ENCODE results near the gene CNGB1. TPM values are rescaled to one million over a fixed set of nuclear protein-coding genes. Genes with fewer than 3 reads are reported as not detected.

The CNGB1 gene
- total RNA-seq, 2 experiments from 2014 or later: not detected

DNA sequence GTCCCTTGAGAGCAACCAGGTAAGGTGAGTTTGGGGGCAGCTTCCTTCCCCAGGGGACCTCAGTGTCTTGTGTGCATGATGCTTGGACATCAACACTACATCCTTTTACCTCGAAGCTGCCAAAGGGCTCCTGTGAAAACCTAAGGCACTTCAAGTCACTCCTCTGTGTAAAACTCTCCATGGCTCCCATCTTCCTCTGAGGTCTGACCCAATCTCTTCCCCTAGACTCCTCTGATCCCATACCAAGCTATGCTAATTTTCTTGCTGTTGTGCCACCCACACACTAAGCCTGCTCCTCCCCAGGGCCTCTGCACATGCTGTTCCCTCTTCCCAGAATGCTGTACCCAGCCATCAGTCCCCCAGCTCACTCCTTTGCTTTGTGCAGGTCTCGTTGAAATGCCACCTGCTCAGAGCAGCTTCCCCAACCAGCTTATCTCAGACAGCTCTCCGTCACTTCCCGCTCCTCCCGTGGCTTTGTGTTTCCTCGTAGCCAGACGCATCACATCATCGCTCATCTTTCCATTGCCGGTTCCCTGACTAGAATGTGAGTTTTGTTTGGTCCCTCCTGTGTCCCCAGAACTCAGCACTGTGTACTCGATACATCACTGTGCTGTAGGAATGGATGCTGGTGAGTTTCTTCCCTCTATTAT lies 78.4 kb downstream of the CNGB1 start:
- no peak overlapping the region for H3K4me3 ChIP-seq (ENCODE audit: low read depth, low read length, poor library complexity, severe bottlenecking)
- no TSS peak for BruUV-seq (replicated peaks)
- no peaks in the 10 kb centered on the region for H3K9me2 ChIP-seq (ENCODE audit: insufficient read depth, low read length)
- intact Hi-C loops (cut with micrococcal nuclease; ENCODE audit: unreplicated experiment): loop anchor here (10.0 kb wide), 1 partner anchor 412 kb away; no protein-coding TSS in a partner anchor
- CTCF ChIA-PET (ENCODE audit: unreplicated experiment): no interaction called here
- no peak for TF ChIP-seq EZH2phosphoT487 (IDR thresholded peaks at IDR 0.05; ENCODE audit: borderline replicate concordance, low read depth, low read length)
- TF ChIP-seq, protein P1, sequence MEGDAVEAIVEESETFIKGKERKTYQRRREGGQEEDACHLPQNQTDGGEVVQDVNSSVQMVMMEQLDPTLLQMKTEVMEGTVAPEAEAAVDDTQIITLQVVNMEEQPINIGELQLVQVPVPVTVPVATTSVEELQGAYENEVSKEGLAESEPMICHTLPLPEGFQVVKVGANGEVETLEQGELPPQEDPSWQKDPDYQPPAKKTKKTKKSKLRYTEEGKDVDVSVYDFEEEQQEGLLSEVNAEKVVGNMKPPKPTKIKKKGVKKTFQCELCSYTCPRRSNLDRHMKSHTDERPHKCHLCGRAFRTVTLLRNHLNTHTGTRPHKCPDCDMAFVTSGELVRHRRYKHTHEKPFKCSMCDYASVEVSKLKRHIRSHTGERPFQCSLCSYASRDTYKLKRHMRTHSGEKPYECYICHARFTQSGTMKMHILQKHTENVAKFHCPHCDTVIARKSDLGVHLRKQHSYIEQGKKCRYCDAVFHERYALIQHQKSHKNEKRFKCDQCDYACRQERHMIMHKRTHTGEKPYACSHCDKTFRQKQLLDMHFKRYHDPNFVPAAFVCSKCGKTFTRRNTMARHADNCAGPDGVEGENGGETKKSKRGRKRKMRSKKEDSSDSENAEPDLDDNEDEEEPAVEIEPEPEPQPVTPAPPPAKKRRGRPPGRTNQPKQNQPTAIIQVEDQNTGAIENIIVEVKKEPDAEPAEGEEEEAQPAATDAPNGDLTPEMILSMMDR (conservative IDR thresholded peaks at IDR 0.05; ENCODE audit: low read length): no peak
- no peaks in the 10 kb centered on the region for H3K36me3 ChIP-seq (ENCODE audit: insufficient read depth, low read length)
- no peak overlapping the region for H3K27ac ChIP-seq (ENCODE audit: low read depth, low read length, poor library complexity, severe bottlenecking)
- H4K20me1 ChIP-seq (ENCODE audit: insufficient read depth, low read length): no peaks in the 10 kb centered on the region
- H3K4me2 ChIP-seq (ENCODE audit: low read length): no peak overlapping the region
- H3K9me3 ChIP-seq (ENCODE audit: low read length): no peaks in the 10 kb centered on the region
- POLR2A ChIA-PET: no interaction called here
- H3K79me2 ChIP-seq (ENCODE audit: insufficient read depth, low read depth, low read length): no peaks in the 10 kb centered on the region
- no peak for DNase-seq (ENCODE audit: low spot score)
- H3K4me1 ChIP-seq (ENCODE audit: insufficient read depth, low read length, poor library complexity, severe bottlenecking): no peaks in the 10 kb centered on the region
- no peak overlapping the region for H2AFZ ChIP-seq (ENCODE audit: low read length)

DNA sequence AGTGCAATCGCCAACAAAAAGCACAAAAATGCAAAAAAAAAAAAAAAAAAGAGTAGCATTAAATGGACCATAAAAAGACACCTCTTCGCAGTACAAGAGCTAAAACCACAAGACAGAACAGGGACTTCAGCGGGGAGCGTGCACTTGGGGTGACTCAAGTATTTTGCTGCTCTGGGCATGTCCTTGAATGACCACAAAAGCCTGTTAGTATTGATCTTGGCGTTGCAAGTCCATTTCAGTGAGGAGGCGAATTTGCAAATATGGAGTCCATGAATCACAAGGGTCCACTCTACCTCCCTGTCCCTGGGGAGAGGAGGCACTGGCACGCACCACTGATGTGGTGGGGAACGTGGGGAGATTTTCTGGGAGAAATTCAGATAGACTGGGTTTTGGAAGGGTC lies 78.9 kb downstream of the CNGB1 start:
- Histone ChIP-seq H3K4me1 (ENCODE audit: insufficient read depth, low read length, poor library complexity, severe bottlenecking) (no peaks in the 10 kb centered on the region), H2AFZ (ENCODE audit: low read length) (no peak overlapping the region), H3K79me2 (ENCODE audit: insufficient read depth, low read depth, low read length) (no peaks in the 10 kb centered on the region), H3K9me3 (ENCODE audit: low read length) (no peaks in the 10 kb centered on the region), H3K4me3 (ENCODE audit: low read depth, low read length, poor library complexity, severe bottlenecking) (no peak overlapping the region), H4K20me1 (ENCODE audit: insufficient read depth, low read length) (no peaks in the 10 kb centered on the region), H3K27ac (ENCODE audit: low read depth, low read length, poor library complexity, severe bottlenecking) (no peak overlapping the region), H3K36me3 (ENCODE audit: insufficient read depth, low read length) (no peaks in the 10 kb centered on the region), H3K4me2 (ENCODE audit: low read length) (no peak overlapping the region), H3K9me2 (ENCODE audit: insufficient read depth, low read length) (no peaks in the 10 kb centered on the region)
- ChIA-PET POLR2A (no interaction called here), CTCF (ENCODE audit: unreplicated experiment) (no interaction called here)
- BruUV-seq (replicated peaks): no TSS peak
- no peak for TF ChIP-seq EZH2phosphoT487 (IDR thresholded peaks at IDR 0.05; ENCODE audit: borderline replicate concordance, low read depth, low read length)
- TF ChIP-seq, protein P1 (conservative IDR thresholded peaks at IDR 0.05; ENCODE audit: low read length): no peak
- DNase-seq (ENCODE audit: low spot score): no peak
- intact Hi-C loops (cut with micrococcal nuclease; ENCODE audit: unreplicated experiment): loop anchor here (10.0 kb wide), 1 partner anchor 413 kb away; no protein-coding TSS in a partner anchor

DNA sequence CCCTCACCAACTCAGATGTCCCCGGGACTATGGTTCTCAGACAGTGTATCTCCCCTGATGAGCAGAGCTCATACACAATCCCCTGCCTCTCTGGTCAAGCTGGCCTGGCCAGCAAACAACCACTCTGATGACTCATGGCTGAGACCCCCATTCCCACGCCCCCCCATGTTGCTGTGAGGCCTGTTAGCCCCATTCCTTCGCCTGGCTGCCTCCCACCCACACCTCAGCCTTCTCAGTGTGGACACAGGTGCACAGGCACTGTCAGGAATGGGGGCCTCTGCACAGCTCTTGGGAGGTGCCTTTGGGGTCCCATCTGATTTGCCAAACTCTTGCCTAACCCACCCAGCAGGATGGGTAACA lies 80.2 kb downstream of the CNGB1 start:
- Histone ChIP-seq H3K4me2 (ENCODE audit: low read length) (no peak overlapping the region), H2AFZ (ENCODE audit: low read length) (no peak overlapping the region), H3K4me3 (ENCODE audit: low read depth, low read length, poor library complexity, severe bottlenecking) (no peak overlapping the region), H3K27ac (ENCODE audit: low read depth, low read length, poor library complexity, severe bottlenecking) (no peak overlapping the region), H3K79me2 (ENCODE audit: insufficient read depth, low read depth, low read length) (no peaks in the 10 kb centered on the region), H3K36me3 (ENCODE audit: insufficient read depth, low read length) (no peaks in the 10 kb centered on the region), H4K20me1 (ENCODE audit: insufficient read depth, low read length) (no peaks in the 10 kb centered on the region), H3K9me2 (ENCODE audit: insufficient read depth, low read length) (no peaks in the 10 kb centered on the region), H3K9me3 (ENCODE audit: low read length) (no peaks in the 10 kb centered on the region), H3K4me1 (ENCODE audit: insufficient read depth, low read length, poor library complexity, severe bottlenecking) (no peaks in the 10 kb centered on the region)
- no peak for TF ChIP-seq EZH2phosphoT487 (IDR thresholded peaks at IDR 0.05; ENCODE audit: borderline replicate concordance, low read depth, low read length)
- TF ChIP-seq, protein P1 (conservative IDR thresholded peaks at IDR 0.05; ENCODE audit: low read length): no peak
- no TSS peak for BruUV-seq (replicated peaks)
- ChIA-PET POLR2A (no interaction called here), CTCF (ENCODE audit: unreplicated experiment) (no interaction called here)
- DNase-seq (ENCODE audit: low spot score): no peak
- intact Hi-C loops (cut with micrococcal nuclease; ENCODE audit: unreplicated experiment): loop anchor here (10.0 kb wide), 1 partner anchor 414 kb away; no protein-coding TSS in a partner anchor

Data from OCI-LY7 (cell line).